SU-DHL-6 (cell line): ENCODE results near the gene CDKL5.

Source experiments
- H2AFZ ChIP-seq: fragments of 200-600 bp; sonication (generic); 2 replicates; pipeline ENCODE4 v1.6.1; 2014; ENCODE audit warnings: low read depth, mild to moderate bottlenecking, moderate library complexity, mixed read lengths, antibody characterized with exemption, low read length; ENCODE audit not compliant: severe bottlenecking
- H3F3A ChIP-seq: fragments of 200-600 bp; shearing (Covaris generic); 2 replicates; pipeline ENCODE4 v1.6.0; 2016; ENCODE audit warnings: antibody characterized with exemption, mild to moderate bottlenecking; ENCODE audit not compliant: insufficient read depth
- H3K27ac ChIP-seq: fragments of 200-600 bp; sonication (generic); 2 replicates; pipeline ENCODE4 v1.5.1; 2016; ENCODE audit warnings: low read depth, mild to moderate bottlenecking, low read length, moderate library complexity, mixed read lengths
- H3K27me3 ChIP-seq: fragments of 200-600 bp; sonication (generic), shearing (Covaris generic); 2 replicates; pipeline ENCODE4 v1.6.0; 2014; ENCODE audit warnings: mild to moderate bottlenecking, low read length
- H3K36me3 ChIP-seq: fragments of 200-600 bp; sonication (generic); 2 replicates; pipeline ENCODE4 v1.6.1; 2014; ENCODE audit warnings: mild to moderate bottlenecking, low read length, mixed read lengths
- H3K4me2 ChIP-seq: fragments of 300-600, 200-600 bp; shearing (Covaris generic), sonication (generic); 2 replicates; pipeline ENCODE4 v1.6.0; 2014; ENCODE audit warnings: low read length, low read depth, mild to moderate bottlenecking; ENCODE audit not compliant: poor library complexity, severe bottlenecking
- H3K4me3 ChIP-seq: fragments of 200-600 bp; sonication (generic); 2 replicates; pipeline ENCODE4 v1.5.1; 2014; ENCODE audit warnings: antibody characterized with exemption, low read length, mild to moderate bottlenecking, mixed read lengths; ENCODE audit not compliant: insufficient read depth, poor library complexity, severe bottlenecking
- H3K79me2 ChIP-seq: fragments of 200-600 bp; sonication (generic); 2 replicates; pipeline ENCODE4 v1.6.1; 2014; ENCODE audit warnings: mild to moderate bottlenecking, low read length, moderate library complexity; ENCODE audit not compliant: insufficient read depth
- H3K9ac ChIP-seq: fragments of 200-600 bp; sonication (generic); 2 replicates; pipeline ENCODE4 v1.7.0; 2014; ENCODE audit warnings: mild to moderate bottlenecking, low read length
- H3K9me2 ChIP-seq: fragments of 200-600 bp; sonication (generic); replicated peaks from 2 replicates; pipeline ENCODE4 v1.6.1; 2014; ENCODE audit warnings: low read length; ENCODE audit not compliant: insufficient read depth
- H3K9me3 ChIP-seq: fragments of 200-600 bp; sonication (generic); 2 replicates; pipeline ENCODE4 v1.6.1; 2014; ENCODE audit warnings: low read length, mixed read lengths; ENCODE audit not compliant: insufficient read depth
- H4K20me1 ChIP-seq: fragments of 200-600 bp; sonication (generic); 2 replicates; pipeline ENCODE4 v1.6.1; 2014; ENCODE audit warnings: low read depth, mild to moderate bottlenecking, antibody characterized with exemption, low read length, moderate library complexity, mixed read lengths
- EZH2phosphoT487 ChIP-seq: fragments of 200-600 bp; sonication (generic), shearing (Covaris generic); conservative IDR thresholded peaks from 2 replicates; pipeline ENCODE4 v1.6.1; 2018; ENCODE audit warnings: mild to moderate bottlenecking, antibody characterized with exemption, low read length, moderate library complexity, mixed read lengths
- TF ChIP-seq, protein P1 (sequence below): fragments of 200-600 bp; sonication (generic); IDR thresholded peaks from one replicate; pipeline ENCODE4 v1.5.1; 2017; ENCODE audit warnings: antibody characterized with exemption, mild to moderate bottlenecking, low read length, moderate library complexity; ENCODE audit not compliant: insufficient read depth, poor library complexity, severe bottlenecking

CDKL5 gene

DNA sequence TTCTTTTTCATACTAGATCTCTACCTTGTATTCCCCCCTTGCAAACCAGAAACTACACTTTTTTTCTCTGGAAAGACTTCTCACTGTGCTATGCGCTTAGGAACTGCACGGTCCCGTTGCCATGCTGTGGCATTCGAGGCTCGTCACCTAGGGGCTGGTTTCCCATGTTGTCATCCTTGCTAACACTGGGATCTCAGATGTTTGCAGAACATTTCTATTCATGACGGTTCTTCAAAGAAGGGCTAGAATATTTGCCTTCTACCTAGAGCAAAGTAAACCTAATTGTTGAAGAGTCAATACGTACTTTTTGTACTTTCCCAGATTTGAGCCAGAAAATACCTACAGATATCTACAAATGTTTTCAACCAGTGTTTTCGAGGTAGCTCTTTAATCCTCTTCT is 205.5 kb downstream of the CDKL5 start:
- Histone ChIP-seq H3K27me3 (no peaks in the 10 kb centered on the region), H3K9me2 (no peaks in the 10 kb centered on the region)

DNA sequence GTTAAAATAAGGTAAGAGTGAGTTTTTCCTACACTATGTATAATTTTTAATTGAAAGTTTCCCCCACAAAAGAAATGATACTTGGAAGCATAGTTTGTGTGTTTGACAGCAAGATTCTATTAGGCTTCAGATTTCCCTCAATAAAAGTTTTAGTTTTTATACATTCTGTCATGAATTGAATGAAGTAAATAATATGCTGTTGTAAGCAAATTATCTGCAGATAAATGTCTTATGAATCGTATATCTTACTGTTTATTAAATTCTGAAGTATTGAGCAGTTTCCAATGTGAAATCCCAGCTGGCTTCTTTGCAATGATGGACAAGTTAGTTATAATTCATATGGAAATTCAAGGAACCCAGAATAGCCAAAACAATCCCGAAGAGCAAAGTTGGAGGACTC is 213.0 kb downstream of the CDKL5 start:
- H3K27ac ChIP-seq: no peak overlapping the region
- H3K27me3 ChIP-seq: no peaks in the 10 kb centered on the region
- TF ChIP-seq EZH2phosphoT487: no peak
- TF ChIP-seq, protein P1, sequence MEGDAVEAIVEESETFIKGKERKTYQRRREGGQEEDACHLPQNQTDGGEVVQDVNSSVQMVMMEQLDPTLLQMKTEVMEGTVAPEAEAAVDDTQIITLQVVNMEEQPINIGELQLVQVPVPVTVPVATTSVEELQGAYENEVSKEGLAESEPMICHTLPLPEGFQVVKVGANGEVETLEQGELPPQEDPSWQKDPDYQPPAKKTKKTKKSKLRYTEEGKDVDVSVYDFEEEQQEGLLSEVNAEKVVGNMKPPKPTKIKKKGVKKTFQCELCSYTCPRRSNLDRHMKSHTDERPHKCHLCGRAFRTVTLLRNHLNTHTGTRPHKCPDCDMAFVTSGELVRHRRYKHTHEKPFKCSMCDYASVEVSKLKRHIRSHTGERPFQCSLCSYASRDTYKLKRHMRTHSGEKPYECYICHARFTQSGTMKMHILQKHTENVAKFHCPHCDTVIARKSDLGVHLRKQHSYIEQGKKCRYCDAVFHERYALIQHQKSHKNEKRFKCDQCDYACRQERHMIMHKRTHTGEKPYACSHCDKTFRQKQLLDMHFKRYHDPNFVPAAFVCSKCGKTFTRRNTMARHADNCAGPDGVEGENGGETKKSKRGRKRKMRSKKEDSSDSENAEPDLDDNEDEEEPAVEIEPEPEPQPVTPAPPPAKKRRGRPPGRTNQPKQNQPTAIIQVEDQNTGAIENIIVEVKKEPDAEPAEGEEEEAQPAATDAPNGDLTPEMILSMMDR: no peak

More for the DNA sequence above, 205.5 kb downstream of the CDKL5 start:
- Histone ChIP-seq H3K9me3 (no peaks in the 10 kb centered on the region), H2AFZ (no peak overlapping the region), H3K4me3 (no peak overlapping the region), H4K20me1 (no peaks in the 10 kb centered on the region), H3K79me2 (no peaks in the 10 kb centered on the region), H3K4me2 (no peak overlapping the region), H3K36me3 (no peaks in the 10 kb centered on the region), H3K27ac (no peak overlapping the region), H3F3A (no peaks in the 10 kb centered on the region), H3K9ac (no peak overlapping the region)
- TF ChIP-seq, protein P1: no peak
- TF ChIP-seq EZH2phosphoT487: no peak

DNA sequence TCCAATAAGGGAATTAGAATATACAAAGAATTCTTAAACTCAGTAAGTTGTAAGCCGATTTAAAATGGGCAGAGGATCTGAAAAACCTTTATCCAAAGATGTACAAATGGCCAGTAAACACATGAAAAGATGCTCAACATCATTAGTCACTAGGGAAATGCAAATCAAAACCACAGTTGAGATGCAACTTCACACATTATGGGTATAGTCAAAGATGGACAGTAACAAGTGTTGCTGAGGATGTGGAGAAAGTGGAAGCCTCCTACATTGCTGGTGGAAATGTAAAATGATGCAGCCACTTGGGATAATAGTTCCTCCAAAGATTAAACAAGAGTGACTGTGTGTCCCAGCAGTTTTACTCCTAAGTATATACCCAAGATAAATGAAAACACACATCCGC is 213.9 kb downstream of the CDKL5 start:
- no peak for TF ChIP-seq EZH2phosphoT487
- TF ChIP-seq, protein P1: no peak
- no peak overlapping the region for H3K4me3 ChIP-seq
- H3K79me2 ChIP-seq: no peaks in the 10 kb centered on the region
- no peak overlapping the region for H3K9ac ChIP-seq
- H3K27ac ChIP-seq: no peak overlapping the region
- no peak overlapping the region for H2AFZ ChIP-seq
- no peaks in the 10 kb centered on the region for H3K36me3 ChIP-seq
- H3K9me3 ChIP-seq: no peaks in the 10 kb centered on the region
- no peak overlapping the region for H3K4me2 ChIP-seq
- no peaks in the 10 kb centered on the region for H3K9me2 ChIP-seq
- H3K27me3 ChIP-seq: no peaks in the 10 kb centered on the region
- no peaks in the 10 kb centered on the region for H3F3A ChIP-seq
- H4K20me1 ChIP-seq: no peaks in the 10 kb centered on the region

More for the DNA sequence above, 213.0 kb downstream of the CDKL5 start:
- H4K20me1 ChIP-seq: no peaks in the 10 kb centered on the region
- no peaks in the 10 kb centered on the region for H3K36me3 ChIP-seq
- no peaks in the 10 kb centered on the region for H3K9me3 ChIP-seq
- no peaks in the 10 kb centered on the region for H3F3A ChIP-seq
- no peaks in the 10 kb centered on the region for H3K79me2 ChIP-seq
- no peak overlapping the region for H3K4me3 ChIP-seq
- H3K9me2 ChIP-seq: no peaks in the 10 kb centered on the region
- H2AFZ ChIP-seq: no peak overlapping the region
- no peak overlapping the region for H3K4me2 ChIP-seq
- no peak overlapping the region for H3K9ac ChIP-seq

DNA sequence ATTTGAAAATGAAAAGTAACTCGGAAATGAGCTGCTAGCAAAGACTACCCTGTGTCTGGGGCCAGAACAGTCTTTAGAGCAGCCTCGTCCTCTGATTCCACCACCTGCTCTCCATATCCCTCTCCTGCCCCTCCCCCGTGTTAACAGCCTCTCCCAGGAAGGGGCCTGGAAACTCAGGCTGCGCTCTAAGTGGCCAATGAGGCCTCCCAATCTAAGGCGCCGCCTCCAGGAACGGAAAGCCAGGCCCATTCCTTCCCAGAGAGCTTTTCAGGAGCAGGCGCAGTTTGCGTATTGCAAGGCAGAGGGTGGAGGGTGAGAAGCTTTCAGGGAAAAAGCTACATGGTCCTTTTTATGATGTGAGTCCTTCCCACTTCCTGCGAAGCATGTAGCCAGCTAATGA is 215.3 kb downstream of the CDKL5 start:
- Histone ChIP-seq H3K27me3 (no peaks in the 10 kb centered on the region), H3F3A (no peaks in the 10 kb centered on the region), H4K20me1 (no peaks in the 10 kb centered on the region), H3K4me3 (no peak overlapping the region), H3K9ac (no peak overlapping the region), H3K27ac (no peak overlapping the region), H3K36me3 (no peaks in the 10 kb centered on the region), H2AFZ (no peak overlapping the region), H3K79me2 (no peaks in the 10 kb centered on the region), H3K9me2 (no peaks in the 10 kb centered on the region), H3K9me3 (no peaks in the 10 kb centered on the region), H3K4me2 (no peak overlapping the region)
- TF ChIP-seq, protein P1: no peak
- no peak for TF ChIP-seq EZH2phosphoT487
